Endothelial cell of umbilical vein (primary cell): ENCODE data around the gene MYO5B. TPM values are rescaled to one million over a fixed set of nuclear protein-coding genes. Genes with fewer than 3 reads are reported as not detected.

Source experiments
- BruUV-seq: library from RNA; stranded (reverse); fragments of 400-500 nt; replicated peaks from 2 replicates; lab custom pipeline; 2021; lab: Mats Ljungman, UMichigan
- CTCF ChIA-PET: fragments of 300-600, 350-600 bp; sonication (Branson Sonifier 250); formaldehyde crosslinking; loops from one replicate; lab custom pipeline; 2021; ENCODE audit warnings: antibody characterized with exemption, inconsistent platforms; lab: Charles Lee
- POLR2A ChIA-PET: fragments of 300-600, 350-600 bp; sonication (Branson Sonifier 250); formaldehyde crosslinking; loops from one replicate; lab custom pipeline; 2021; ENCODE audit warnings: antibody characterized with exemption, inconsistent platforms; lab: Charles Lee
- DNase-seq: peaks from one replicate; pipeline ENCODE4 v3.0.0-alpha.2; 2011; ENCODE audit warnings: low read depth, low spot score
- FAIRE-seq: peaks from 2 replicates; lab custom pipeline; 2011; peaks lifted over from hg19 to GRCh38; lab: Jason Lieb, UNC
- H2AFZ ChIP-seq: 2 replicates; pipeline ENCODE4 v1.6.0; 2012; ENCODE audit warnings: low read depth, low read length, control low read depth, inconsistent platforms
- H3K27ac ChIP-seq: 2 replicates; pipeline ENCODE4 v1.5.1; 2011; ENCODE audit warnings: low read depth, mild to moderate bottlenecking, control low read depth, low read length, moderate library complexity; ENCODE audit not compliant: insufficient read depth
- H3K27me3 ChIP-seq, 2 experiments: 2 replicates each; pipeline versions ENCODE4 v1.6.0 to v1.6.1; 2011; ENCODE audit warnings: low read length in 2 of 2, mixed read lengths in 1 of 2; ENCODE audit not compliant: control insufficient read depth in 2 of 2, insufficient read depth in 2 of 2
- H3K36me3 ChIP-seq, 2 experiments: 2 replicates in 1 of 2; 3 replicates in 1 of 2; pipeline ENCODE4 v1.5.1; 2011; ENCODE audit warnings: low read length in 2 of 2, mild to moderate bottlenecking in 1 of 2, moderate library complexity in 1 of 2; ENCODE audit not compliant: control insufficient read depth in 2 of 2, insufficient read depth in 2 of 2; ENCODE audit errors: extremely low read depth in 1 of 2
- H3K4me1 ChIP-seq: 3 replicates; pipeline ENCODE4 v1.5.1; 2011; ENCODE audit warnings: mild to moderate bottlenecking, low read length; ENCODE audit not compliant: control insufficient read depth, insufficient read depth; ENCODE audit errors: extremely low read depth
- H3K4me2 ChIP-seq: 2 replicates; pipeline ENCODE4 v1.6.1; 2011; ENCODE audit warnings: low read length, control low read depth, mixed read lengths; ENCODE audit not compliant: insufficient read depth
- H3K4me3 ChIP-seq, 3 experiments: fragments of 200-600 bp in 1 of 3; sonication (generic), shearing (Covaris generic) in 1 of 3; replicated peaks in 1 of 3; 2 replicates each; pipeline ENCODE4 v1.5.1; 2011 to 2016; ENCODE audit warnings: control low read depth in 3 of 3, low read length in 3 of 3, mild to moderate bottlenecking in 2 of 3, inconsistent platforms in 1 of 3, low read depth in 1 of 3, moderate library complexity in 1 of 3; ENCODE audit not compliant: insufficient read depth in 1 of 3
- H3K79me2 ChIP-seq: 2 replicates; pipeline ENCODE4 v1.6.0; 2012; ENCODE audit warnings: low read length, inconsistent platforms; ENCODE audit not compliant: control insufficient read depth, insufficient read depth
- H3K9ac ChIP-seq: replicated peaks from 2 replicates; pipeline ENCODE3; 2011; ENCODE audit warnings: low read length, control low read depth; ENCODE audit not compliant: insufficient read depth; ENCODE audit errors: extremely low read depth
- H3K9me1 ChIP-seq: replicated peaks from 3 replicates; pipeline ENCODE4 v1.6.0; 2011; ENCODE audit warnings: mild to moderate bottlenecking, low read length; ENCODE audit not compliant: control insufficient read depth, insufficient read depth; ENCODE audit errors: extremely low read depth
- H3K9me3 ChIP-seq: replicated peaks from 2 replicates; pipeline ENCODE4 v1.5.1; 2012; ENCODE audit warnings: low read length, inconsistent platforms; ENCODE audit not compliant: control insufficient read depth, insufficient read depth
- H4K20me1 ChIP-seq: replicated peaks from 2 replicates; pipeline ENCODE3; 2011; ENCODE audit warnings: mild to moderate bottlenecking, low read length; ENCODE audit not compliant: control insufficient read depth, insufficient read depth; ENCODE audit errors: extremely low read depth
- CTCF ChIP-seq, 2 donors: IDR thresholded peaks; 1 replicate in 1 of 2; 2 replicates in 1 of 2; pipeline ENCODE4 v1.5.1; 2011; ENCODE audit warnings: low read length in 2 of 2, mild to moderate bottlenecking in 2 of 2, moderate library complexity in 2 of 2, control low read depth in 1 of 2, inconsistent platforms in 1 of 2, low read depth in 1 of 2; ENCODE audit not compliant: insufficient read depth in 1 of 2; ENCODE audit errors: extremely low read depth in 1 of 2
- EZH2 ChIP-seq: IDR thresholded peaks from 2 replicates; pipeline ENCODE4 v1.6.1; 2012; ENCODE audit warnings: borderline replicate concordance, low read depth, mild to moderate bottlenecking, moderate library complexity, low read length, inconsistent platforms; ENCODE audit not compliant: severe bottlenecking
- FOS ChIP-seq: IDR thresholded peaks from 2 replicates; pipeline ENCODE4 v1.6.1; 2011; ENCODE audit warnings: mild to moderate bottlenecking, low read length, moderate library complexity, borderline replicate concordance; ENCODE audit not compliant: insufficient read depth
- GATA2 ChIP-seq: IDR thresholded peaks from 2 replicates; pipeline ENCODE4 v1.7.0; 2011; ENCODE audit warnings: low read depth, mild to moderate bottlenecking, moderate library complexity, mixed read lengths, low read length; ENCODE audit not compliant: insufficient read length, insufficient read depth
- JUN ChIP-seq: IDR thresholded peaks from 2 replicates; pipeline ENCODE4 v1.6.1; 2011; ENCODE audit warnings: borderline replicate concordance, low read depth; ENCODE audit not compliant: insufficient read length, insufficient read depth
- MAX ChIP-seq: IDR thresholded peaks from 2 replicates; pipeline ENCODE4 v1.6.1; 2011; ENCODE audit not compliant: insufficient read depth, insufficient read length
- MYC ChIP-seq: IDR thresholded peaks from one replicate; pipeline ENCODE4 v1.6.1; 2011; ENCODE audit warnings: mild to moderate bottlenecking, low read depth, low read length
- POLR2A ChIP-seq: IDR thresholded peaks from 2 replicates; pipeline ENCODE4 v1.6.1; 2012; ENCODE audit warnings: low read depth, mild to moderate bottlenecking, control low read depth, low read length
- POLR2AphosphoS5 ChIP-seq: IDR thresholded peaks from 2 replicates; pipeline ENCODE4 v1.6.1; 2012; ENCODE audit warnings: low read depth, mild to moderate bottlenecking, control low read depth, low read length, moderate library complexity; ENCODE audit not compliant: insufficient read depth
- dilution Hi-C: fragments of 300-500 bp; cut with MboI; formaldehyde crosslinking; loops from one replicate; pipeline ENCODE4 v1.15.0; 2019; ENCODE audit warnings: low sequenced_read_pairs; ENCODE audit not compliant: extremely low pct_ligation_motif_present
- intact Hi-C: fragments of 100-400 bp; cut with micrococcal nuclease; formaldehyde crosslinking; loops from one replicate; pipeline ENCODE4 v1.10.0; 2022
- polyA plus RNA-seq, 4 experiments: library from polyadenylated mRNA; depleted of rRNA in 3 of 4; stranded (reverse) in 3 of 4; unstranded in 1 of 4; fragments of >200 nt; gene quantifications; 2 replicates each; pipeline versions ENCODE4 v1.2.1 to v1.2.3, GENCODE V29; 2011 to 2012; ENCODE audit warnings: missing spikeins in 1 of 4
- total RNA-seq: library from RNA; stranded (reverse); gene quantifications from 2 replicates; pipeline ENCODE4 v1.2.3, GENCODE V29; 2021

The MYO5B gene
- total and polyA plus RNA-seq, 2 donors (not counting 3 experiments of a cell fraction or from before 2014, with no cell fraction given), result 0.54 to 1.1 TPM

GRCh38 chr18:50061876-50062517, 132.9 kb downstream of the MYO5B start:
- no peak for DNase-seq
- no peaks in the 10 kb centered on the region for H3K4me1 ChIP-seq
- no peak for FAIRE-seq
- no TSS peak for BruUV-seq
- H2AFZ ChIP-seq, result no peak overlapping the region
- no peak overlapping the region for H3K9ac ChIP-seq
- dilution Hi-C loops (no loop called here), intact Hi-C loops (no loop called here)
- ChIA-PET CTCF (no interaction called here), POLR2A (no interaction called here)
- no peak overlapping the region for H3K27ac ChIP-seq
- no peaks in the 10 kb centered on the region for H3K9me1 ChIP-seq
- TF ChIP-seq EZH2 (no peak), POLR2A (no peak), GATA2 (no peak), CTCF (IDR thresholded peaks at IDR 0.05; ENCODE audit: extremely low read depth in 1 of 2, insufficient read depth in 1 of 2, low read depth in 1 of 2, low read length in 2 of 2) (no peak), POLR2AphosphoS5 (no peak), JUN (no peak), MYC (no peak), MAX (no peak), FOS (no peak)
- H3K27me3 ChIP-seq, result no peaks in the 10 kb centered on the region
- H4K20me1 ChIP-seq, result no peaks in the 10 kb centered on the region
- H3K79me2 ChIP-seq, result no peaks in the 10 kb centered on the region
- no peaks in the 10 kb centered on the region for H3K9me3 ChIP-seq
- H3K4me3 ChIP-seq, result no peak overlapping the region
- no peaks in the 10 kb centered on the region for H3K36me3 ChIP-seq
- H3K4me2 ChIP-seq, result no peak overlapping the region
